ENCODE measurements around the gene CREB5.

CREB5 gene

GRCh38 chr7:28661826-28662595 lies 249.7 kb downstream of the CREB5 start:
- TF ChIP-seq, protein P1, sequence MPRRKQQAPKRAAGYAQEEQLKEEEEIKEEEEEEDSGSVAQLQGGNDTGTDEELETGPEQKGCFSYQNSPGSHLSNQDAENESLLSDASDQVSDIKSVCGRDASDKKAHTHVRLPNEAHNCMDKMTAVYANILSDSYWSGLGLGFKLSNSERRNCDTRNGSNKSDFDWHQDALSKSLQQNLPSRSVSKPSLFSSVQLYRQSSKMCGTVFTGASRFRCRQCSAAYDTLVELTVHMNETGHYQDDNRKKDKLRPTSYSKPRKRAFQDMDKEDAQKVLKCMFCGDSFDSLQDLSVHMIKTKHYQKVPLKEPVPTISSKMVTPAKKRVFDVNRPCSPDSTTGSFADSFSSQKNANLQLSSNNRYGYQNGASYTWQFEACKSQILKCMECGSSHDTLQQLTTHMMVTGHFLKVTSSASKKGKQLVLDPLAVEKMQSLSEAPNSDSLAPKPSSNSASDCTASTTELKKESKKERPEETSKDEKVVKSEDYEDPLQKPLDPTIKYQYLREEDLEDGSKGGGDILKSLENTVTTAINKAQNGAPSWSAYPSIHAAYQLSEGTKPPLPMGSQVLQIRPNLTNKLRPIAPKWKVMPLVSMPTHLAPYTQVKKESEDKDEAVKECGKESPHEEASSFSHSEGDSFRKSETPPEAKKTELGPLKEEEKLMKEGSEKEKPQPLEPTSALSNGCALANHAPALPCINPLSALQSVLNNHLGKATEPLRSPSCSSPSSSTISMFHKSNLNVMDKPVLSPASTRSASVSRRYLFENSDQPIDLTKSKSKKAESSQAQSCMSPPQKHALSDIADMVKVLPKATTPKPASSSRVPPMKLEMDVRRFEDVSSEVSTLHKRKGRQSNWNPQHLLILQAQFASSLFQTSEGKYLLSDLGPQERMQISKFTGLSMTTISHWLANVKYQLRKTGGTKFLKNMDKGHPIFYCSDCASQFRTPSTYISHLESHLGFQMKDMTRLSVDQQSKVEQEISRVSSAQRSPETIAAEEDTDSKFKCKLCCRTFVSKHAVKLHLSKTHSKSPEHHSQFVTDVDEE (CRISPR knock-in tag; IDR thresholded peaks at IDR 0.05) = no peak
- TF ChIP-seq ZNF565 (CRISPR knock-in tag; conservative IDR thresholded peaks at IDR 0.05; ENCODE audit: low read depth) (no peak), PPARA (CRISPR knock-in tag; IDR thresholded peaks at IDR 0.05; ENCODE audit: borderline replicate concordance) (no peak), POU6F1 (CRISPR knock-in tag; IDR thresholded peaks at IDR 0.05; ENCODE audit: borderline replicate concordance, low read depth) (no peak), BACH2 (CRISPR knock-in tag; IDR thresholded peaks at IDR 0.05; ENCODE audit: borderline replicate concordance) (no peak), SNAI2 (CRISPR knock-in tag; IDR thresholded peaks at IDR 0.05) (no peak), RARB (CRISPR knock-in tag; IDR thresholded peaks at IDR 0.05) (no peak), PATZ1 (CRISPR knock-in tag; IDR thresholded peaks at IDR 0.05; ENCODE audit: borderline replicate concordance) (no peak)
- ATAC-seq = no peak

GRCh38 chr7:28666154-28666553 lies 253.8 kb downstream of the CREB5 start:
- TF ChIP-seq ZNF565 (CRISPR knock-in tag; conservative IDR thresholded peaks at IDR 0.05; ENCODE audit: low read depth) = no peak
- TF ChIP-seq SNAI2 (CRISPR knock-in tag; IDR thresholded peaks at IDR 0.05) = no peak
- TF ChIP-seq CSDC2 (CRISPR knock-in tag; IDR thresholded peaks at IDR 0.05) = no peak
- ATAC-seq = no peak

GRCh38 chr7:28668085-28668484 lies 255.8 kb downstream of the CREB5 start:
- peak; percentile 46; the same call in 2 of the 3 replicates for ATAC-seq
- TF ChIP-seq ZFP30 (CRISPR knock-in tag; IDR thresholded peaks at IDR 0.05) (no peak), PATZ1 (CRISPR knock-in tag; IDR thresholded peaks at IDR 0.05; ENCODE audit: borderline replicate concordance) (no peak), ZFP3 (CRISPR knock-in tag; IDR thresholded peaks at IDR 0.05) (no peak), POU6F1 (CRISPR knock-in tag; IDR thresholded peaks at IDR 0.05; ENCODE audit: borderline replicate concordance, low read depth) (no peak), RARB (CRISPR knock-in tag; IDR thresholded peaks at IDR 0.05) (no peak), ISL1 (CRISPR knock-in tag; IDR thresholded peaks at IDR 0.05) (peak; percentile 97), ESRRG (CRISPR knock-in tag; IDR thresholded peaks at IDR 0.05) (no peak), ZNF70 (CRISPR knock-in tag; IDR thresholded peaks at IDR 0.05) (no peak), TOX (CRISPR knock-in tag; IDR thresholded peaks at IDR 0.05; ENCODE audit: borderline replicate concordance) (no peak), ZNF8 (CRISPR knock-in tag; IDR thresholded peaks at IDR 0.05) (no peak; the same call in 1 of the 2 replicates), GLIS3 (CRISPR knock-in tag; IDR thresholded peaks at IDR 0.05) (no peak), ZNF565 (CRISPR knock-in tag; conservative IDR thresholded peaks at IDR 0.05; ENCODE audit: low read depth) (no peak), SNAI2 (CRISPR knock-in tag; IDR thresholded peaks at IDR 0.05) (0 out of 2 replicates have a peak, but pooled peaks have one; percentile 28), ARNTL (CRISPR knock-in tag; IDR thresholded peaks at IDR 0.05; ENCODE audit: borderline replicate concordance, low read depth) (no peak), PPARA (CRISPR knock-in tag; IDR thresholded peaks at IDR 0.05; ENCODE audit: borderline replicate concordance) (no peak), BACH2 (CRISPR knock-in tag; IDR thresholded peaks at IDR 0.05; ENCODE audit: borderline replicate concordance) (no peak), CSRNP3 (CRISPR knock-in tag; IDR thresholded peaks at IDR 0.05) (no peak)
- TF ChIP-seq, protein P1 (CRISPR knock-in tag; IDR thresholded peaks at IDR 0.05) = no peak

Measured in SK-N-SH treated with all-trans-retinoic acid at 6 μM for 48 hours (cell line).